C4-2B (cell line): ENCODE results near the gene SCAND1.
"Not testable (repeated sequence)": the region's sequence is repeated elsewhere in the genome, so short reads cannot be mapped to it uniquely, and the experiment has no call there.

ENCODE experiments used
- H3K27ac ChIP-seq: fragments of 450-650 bp; 2 replicates; pipeline ENCODE4 v1.5.1; 2017
- CTCF ChIP-seq: fragments of 450-650 bp; conservative IDR thresholded peaks from 2 replicates; pipeline ENCODE4 v1.5.1; 2017; ENCODE audit warnings: mild to moderate bottlenecking
- ZFX ChIP-seq: fragments of 450-650 bp; IDR thresholded peaks from 2 replicates; pipeline ENCODE4 v1.6.1; 2017

Gene SCAND1

DNA sequence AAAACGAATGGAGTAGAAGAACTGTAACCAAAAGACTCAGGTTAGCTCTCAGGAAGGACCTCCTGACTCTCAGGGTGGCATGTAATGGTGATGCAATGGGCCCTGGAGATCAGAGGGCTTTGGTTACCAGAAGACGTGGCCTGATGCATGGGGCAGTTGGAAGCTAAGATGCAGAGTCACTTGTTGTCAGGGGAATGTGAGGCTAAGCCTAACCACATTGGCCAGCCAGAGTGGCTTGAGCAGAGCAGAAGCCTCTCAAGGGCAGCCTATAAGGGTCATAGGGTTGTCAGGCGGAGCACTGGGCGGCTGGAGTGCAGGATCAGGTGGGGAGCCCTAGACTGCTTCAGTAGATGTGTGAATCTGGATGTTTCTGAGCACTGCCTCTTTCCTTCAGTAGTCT is 20.0 kb upstream of the SCAND1 start:
- H3K27ac ChIP-seq, result no peak overlapping the region
- TF ChIP-seq CTCF (no peak), ZFX (no peak)

- H3K27ac ChIP-seq, result no peak overlapping the region
- TF ChIP-seq CTCF (no peak), ZFX (no peak)
Measured at GRCh38 chr20:35972462-35972861, 18.2 kb upstream of the SCAND1 start.

- no peak for TF ChIP-seq CTCF
- no peak for TF ChIP-seq ZFX
- H3K27ac ChIP-seq, result no peak overlapping the region
Measured at GRCh38 chr20:35971981-35972380, 17.7 kb upstream of the SCAND1 start.

GRCh38 chr20:35968930-35969329 is 14.6 kb upstream of the SCAND1 start:
- no peak overlapping the region for H3K27ac ChIP-seq
- TF ChIP-seq CTCF (no peak), ZFX (no peak)

DNA sequence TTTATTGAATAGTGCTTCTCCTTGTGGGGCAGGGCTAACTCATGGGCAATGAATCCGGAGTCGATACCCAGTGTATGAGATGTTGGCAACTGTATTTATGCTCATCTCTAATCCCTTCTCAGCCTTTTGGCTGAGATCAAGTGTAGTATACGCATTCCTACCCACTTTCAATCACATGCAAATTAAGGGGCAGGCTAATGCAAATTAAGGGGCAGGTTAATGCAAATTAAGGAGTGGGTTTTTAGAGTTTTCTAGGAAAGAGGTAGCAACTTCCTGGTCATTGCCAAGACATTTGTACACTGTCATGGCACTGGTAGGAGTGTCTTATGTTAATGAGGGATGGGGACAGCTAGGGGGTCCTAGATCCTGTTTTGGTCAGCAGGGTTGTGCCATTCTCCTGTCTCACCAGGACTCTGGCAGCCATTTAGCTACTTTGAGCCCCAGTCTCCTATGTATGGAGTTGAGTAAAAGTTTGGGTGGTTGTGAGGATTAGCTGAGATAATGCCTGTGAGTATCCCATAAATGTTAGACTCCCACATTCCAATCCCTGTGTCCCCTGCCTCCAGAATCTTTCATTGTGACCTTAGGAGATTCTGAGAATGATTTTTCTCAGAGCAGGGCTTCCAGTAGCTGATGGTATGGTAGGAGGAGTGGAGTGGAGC is 13.8 kb upstream of the SCAND1 start, which contains the start of gene CNBD2:
Gene CNBD2, plus strand, starts transcription at position 612 of the 662 bp plus-strand sequence. CDS start 173 bp downstream, outside the sequence.
- no peak within 1 kb of the TSS for H3K27ac ChIP-seq
- TF ChIP-seq ZFX, result no peak
- no peak for TF ChIP-seq CTCF

- H3K27ac ChIP-seq, result no peak overlapping the region
- TF ChIP-seq CTCF (no peak), ZFX (no peak)
Measured at GRCh38 chr20:35963878-35964277, 9.6 kb upstream of the SCAND1 start.

- H3K27ac ChIP-seq, result not testable (repeated sequence)
Measured at GRCh38 chr20:35959291-35959690, 5.0 kb upstream of the SCAND1 start.

- TF ChIP-seq CTCF, result no peak
- no peak for TF ChIP-seq ZFX
- H3K27ac ChIP-seq, result no peak overlapping the region
Measured at GRCh38 chr20:35956616-35957015, 2.3 kb upstream of the SCAND1 start.
